Effector CD8-positive, alpha-beta T cell (primary cell): Measurements from ENCODE around the gene MAJIN.

Source experiments
- DNase-seq: peaks from one replicate; lab custom pipeline; 2025; lab: John Stamatoyannopoulos, UW

MAJIN gene

GRCh38 chr11:64911689-64912088, 60.2 kb downstream of the MAJIN start:
- no peak for DNase-seq

GRCh38 chr11:64911142-64911541, 60.8 kb downstream of the MAJIN start:
- no peak for DNase-seq

- no peak for DNase-seq
These were observed 61.3 kb downstream of the MAJIN start for GRCh38 chr11:64910451-64911093.

- no peak for DNase-seq
These were observed 62.1 kb downstream of the MAJIN start for GRCh38 chr11:64909653-64910343.

GRCh38 chr11:64908766-64909165, 63.1 kb downstream of the MAJIN start:
- DNase-seq, result no peak

- no peak for DNase-seq
These were observed 65.6 kb downstream of the MAJIN start for GRCh38 chr11:64906314-64906635.

GRCh38 chr11:64905516-64906313, 66.2 kb downstream of the MAJIN start:
- DNase-seq, result no peak

- no peak for DNase-seq
These were observed 68.5 kb downstream of the MAJIN start for GRCh38 chr11:64903291-64903833.

- no peak for DNase-seq
These were observed 69.6 kb downstream of the MAJIN start for GRCh38 chr11:64902102-64902900.

GRCh38 chr11:64900774-64901173, 71.1 kb downstream of the MAJIN start:
- no peak for DNase-seq

GRCh38 chr11:64900263-64900678, 71.6 kb downstream of the MAJIN start:
- peak; percentile 11 for DNase-seq

- DNase-seq, result no peak
These were observed 73.4 kb downstream of the MAJIN start for GRCh38 chr11:64898541-64898940.

GRCh38 chr11:64898076-64898445, 73.8 kb downstream of the MAJIN start:
- no peak for DNase-seq

GRCh38 chr11:64897381-64898075, 74.4 kb downstream of the MAJIN start:
- DNase-seq, result no peak

GRCh38 chr11:64896448-64897022, 75.4 kb downstream of the MAJIN start:
- DNase-seq, result no peak

GRCh38 chr11:64894812-64895452, 77.0 kb downstream of the MAJIN start:
- no peak for DNase-seq

GRCh38 chr11:64894070-64894811, 77.7 kb downstream of the MAJIN start:
- DNase-seq, result peak; percentile 91

- no peak for DNase-seq
These were observed 78.5 kb downstream of the MAJIN start for GRCh38 chr11:64893194-64894069.

- no peak for DNase-seq
These were observed 79.1 kb downstream of the MAJIN start for GRCh38 chr11:64892838-64893193.
